ENCODE results near the gene NCAM1.

- peak in 2 of 3 donors; percentile 62 to 70 for TF ChIP-seq CTCF (IDR thresholded peaks at IDR 0.05)
- TF ChIP-seq POLR2A (IDR thresholded peaks at IDR 0.05), result no peak
These were observed 152.8 kb downstream of the NCAM1 start for GRCh38 chr11:113113801-113114704.
